Stomach smooth muscle (tissue), 2 donors: ENCODE data around the gene GJC2.

Experiments used
- H3K27ac ChIP-seq: one replicate; pipeline ENCODE4 v1.7.0; 2013; ENCODE audit warnings: mild to moderate bottlenecking, low read length, inconsistent platforms
- H3K27me3 ChIP-seq, 2 donors: one replicate each; pipeline ENCODE4 v1.7.0; 2013; ENCODE audit warnings: low read length in 2 of 2; ENCODE audit not compliant: insufficient read depth in 2 of 2, control insufficient read depth in 1 of 2
- H3K36me3 ChIP-seq, 2 donors: one replicate each; pipeline ENCODE4 v1.7.0; 2013; ENCODE audit warnings: low read length in 2 of 2; ENCODE audit not compliant: control insufficient read depth in 2 of 2, insufficient read depth in 2 of 2
- H3K4me1 ChIP-seq: one replicate; pipeline ENCODE4 v1.7.0; 2013; ENCODE audit warnings: low read length; ENCODE audit not compliant: control insufficient read depth, insufficient read depth
- H3K4me3 ChIP-seq, 2 donors: one replicate each; pipeline ENCODE4 v1.7.0; 2013; ENCODE audit warnings: low read length in 2 of 2
- H3K9ac ChIP-seq, 2 donors: one replicate each; pipeline ENCODE4 v1.7.0; 2013; ENCODE audit warnings: low read length in 2 of 2, mild to moderate bottlenecking in 1 of 2
- H3K9me3 ChIP-seq, 2 donors: one replicate each; pipeline ENCODE4 v1.7.0; 2013; ENCODE audit warnings: low read length in 2 of 2; ENCODE audit not compliant: control insufficient read depth in 2 of 2
- donor health status: healthy.
- donor health status: Pancreatic carcinoma.

The GJC2 gene

GRCh38 chr1:228152918-228153258 is 3.2 kb downstream of the GJC2 start:
- peaks cover 39% of the 10 kb centered on the region for H3K4me1 ChIP-seq
- H3K27me3 ChIP-seq: no peaks in the 10 kb centered on the region
- H3K4me3 ChIP-seq: no peak overlapping the region
- no peak overlapping the region for H3K27ac ChIP-seq
- H3K36me3 ChIP-seq: peaks cover 0 to 2% of the 10 kb centered on the region in 2 donors
- no peaks in the 10 kb centered on the region for H3K9me3 ChIP-seq
- no peak overlapping the region for H3K9ac ChIP-seq

GRCh38 chr1:228154021-228154669 is 4.4 kb downstream of the GJC2 start:
- no peak overlapping the region for H3K9ac ChIP-seq
- H3K36me3 ChIP-seq: peaks cover 0 to 2% of the 10 kb centered on the region in 2 donors
- H3K27me3 ChIP-seq: no peaks in the 10 kb centered on the region
- no peak overlapping the region for H3K27ac ChIP-seq
- no peaks in the 10 kb centered on the region for H3K9me3 ChIP-seq
- H3K4me3 ChIP-seq: no peak overlapping the region
- H3K4me1 ChIP-seq: peaks cover 33% of the 10 kb centered on the region

GRCh38 chr1:228154670-228155571 is 5.2 kb downstream of the GJC2 start:
- peaks cover 0 to 2% of the 10 kb centered on the region in 2 donors for H3K36me3 ChIP-seq
- H3K9me3 ChIP-seq: no peaks in the 10 kb centered on the region
- no peaks in the 10 kb centered on the region for H3K27me3 ChIP-seq
- H3K27ac ChIP-seq: no peak overlapping the region
- H3K9ac ChIP-seq: no peak overlapping the region
- no peak overlapping the region for H3K4me3 ChIP-seq
- H3K4me1 ChIP-seq: peaks cover 25% of the 10 kb centered on the region

GRCh38 chr1:228155596-228156514 is 6.1 kb downstream of the GJC2 start:
- no peak overlapping the region for H3K27ac ChIP-seq
- no peak overlapping the region for H3K9ac ChIP-seq
- no peaks in the 10 kb centered on the region for H3K9me3 ChIP-seq
- H3K4me3 ChIP-seq: no peak overlapping the region
- H3K36me3 ChIP-seq: peaks cover 0 to 2% of the 10 kb centered on the region in 2 donors
- H3K27me3 ChIP-seq: no peaks in the 10 kb centered on the region
- peaks cover 16% of the 10 kb centered on the region for H3K4me1 ChIP-seq

- no peaks in the 10 kb centered on the region for H3K27me3 ChIP-seq
- H3K4me3 ChIP-seq: no peak overlapping the region
- no peak overlapping the region for H3K27ac ChIP-seq
- no peaks in the 10 kb centered on the region for H3K9me3 ChIP-seq
- H3K9ac ChIP-seq: no peak overlapping the region
- peaks cover 0 to 2% of the 10 kb centered on the region in 2 donors for H3K36me3 ChIP-seq
- H3K4me1 ChIP-seq: peaks cover 13% of the 10 kb centered on the region
Observed at GRCh38 chr1:228156515-228156881, 6.8 kb downstream of the GJC2 start.

- H3K27me3 ChIP-seq: peaks cover 0 to 2% of the 10 kb centered on the region in 2 donors
- H3K4me3 ChIP-seq: no peak overlapping the region
- peaks cover 7% of the 10 kb centered on the region for H3K4me1 ChIP-seq
- H3K9me3 ChIP-seq: no peaks in the 10 kb centered on the region
- peaks cover 0 to 2% of the 10 kb centered on the region in 2 donors for H3K36me3 ChIP-seq
- no peak overlapping the region for H3K9ac ChIP-seq
- H3K27ac ChIP-seq: no peak overlapping the region
Observed at GRCh38 chr1:228156941-228157728, 7.4 kb downstream of the GJC2 start.

GRCh38 chr1:228157729-228158126 is 8.0 kb downstream of the GJC2 start:
- Histone ChIP-seq H3K9me3 (no peaks in the 10 kb centered on the region), H3K27me3 (peaks cover 2 to 6% of the 10 kb centered on the region in 2 donors), H3K9ac (no peak overlapping the region), H3K4me3 (no peak overlapping the region), H3K4me1 (peaks cover 13% of the 10 kb centered on the region), H3K27ac (no peak overlapping the region), H3K36me3 (peaks cover 0 to 2% of the 10 kb centered on the region in 2 donors)

- H3K27me3 ChIP-seq: peaks cover 4 to 6% of the 10 kb centered on the region in 2 donors
Observed at GRCh38 chr1:228158151-228159007, 8.6 kb downstream of the GJC2 start.

GRCh38 chr1:228159008-228159665 is 9.4 kb downstream of the GJC2 start:
- H3K36me3 ChIP-seq: peaks cover 0 to 2% of the 10 kb centered on the region in 2 donors
- H3K4me3 ChIP-seq: no peak overlapping the region
- peaks cover 6 to 10% of the 10 kb centered on the region in 2 donors for H3K27me3 ChIP-seq
- H3K9ac ChIP-seq: no peak overlapping the region
- H3K27ac ChIP-seq: no peak overlapping the region
- no peaks in the 10 kb centered on the region for H3K9me3 ChIP-seq
- H3K4me1 ChIP-seq: peaks cover 20% of the 10 kb centered on the region

More at GRCh38 chr1:228158151-228159007, 8.6 kb downstream of the GJC2 start:
- H3K27ac ChIP-seq: no peak overlapping the region
- peaks cover 0 to 2% of the 10 kb centered on the region in 2 donors for H3K36me3 ChIP-seq
- H3K9me3 ChIP-seq: no peaks in the 10 kb centered on the region
- peaks cover 19% of the 10 kb centered on the region for H3K4me1 ChIP-seq
- H3K4me3 ChIP-seq: no peak overlapping the region
- H3K9ac ChIP-seq: no peak overlapping the region
